Activated CD4-positive, alpha-beta T cell treated with anti-CD3 and anti-CD28 coated beads for 1 hour (primary cell): ENCODE measurements around the gene CALD1.

Source experiments
- DNase-seq: peaks from one replicate; pipeline ENCODE4 v3.0.0-alpha.2; 2020

The CALD1 gene

GRCh38 chr7:134932707-134933370 is 153.4 kb downstream of the CALD1 start:
- no peak for DNase-seq

GRCh38 chr7:134933460-134934068 is 154.1 kb downstream of the CALD1 start:
- no peak for DNase-seq

GRCh38 chr7:134935701-134936100 is 156.3 kb downstream of the CALD1 start:
- DNase-seq: no peak

GRCh38 chr7:134936893-134937510 is 157.6 kb downstream of the CALD1 start:
- DNase-seq: no peak

GRCh38 chr7:134938141-134938540 is 158.7 kb downstream of the CALD1 start:
- DNase-seq: no peak

- DNase-seq: no peak
Observed at GRCh38 chr7:134939136-134939535, 159.7 kb downstream of the CALD1 start.

GRCh38 chr7:134940729-134941128 is 161.3 kb downstream of the CALD1 start:
- no peak for DNase-seq

GRCh38 chr7:134941185-134941900 is 161.9 kb downstream of the CALD1 start:
- no peak for DNase-seq

- DNase-seq: no peak
Observed at GRCh38 chr7:134941952-134942351, 162.5 kb downstream of the CALD1 start.

- DNase-seq: no peak
Observed at GRCh38 chr7:134942690-134943466, 163.4 kb downstream of the CALD1 start.

- no peak for DNase-seq
Observed at GRCh38 chr7:134943785-134944400, 164.5 kb downstream of the CALD1 start.

GRCh38 chr7:134945691-134946090 is 166.3 kb downstream of the CALD1 start:
- no peak for DNase-seq

GRCh38 chr7:134946260-134946659 is 166.8 kb downstream of the CALD1 start:
- no peak for DNase-seq

- no peak for DNase-seq
Observed at GRCh38 chr7:134947329-134947728, 167.9 kb downstream of the CALD1 start.

GRCh38 chr7:134947831-134948230 is 168.4 kb downstream of the CALD1 start:
- DNase-seq: no peak

- DNase-seq: no peak
Observed at GRCh38 chr7:134948246-134948645, 168.8 kb downstream of the CALD1 start.

GRCh38 chr7:134948736-134949135 is 169.3 kb downstream of the CALD1 start:
- DNase-seq: no peak

GRCh38 chr7:134949171-134949570 is 169.7 kb downstream of the CALD1 start:
- no peak for DNase-seq

GRCh38 chr7:134954197-134955082 is 175.0 kb downstream of the CALD1 start:
- no peak for DNase-seq

GRCh38 chr7:134957005-134957404 is 177.6 kb downstream of the CALD1 start:
- DNase-seq: no peak

GRCh38 chr7:134959810-134960209 is 180.4 kb downstream of the CALD1 start:
- no peak for DNase-seq
